Osteocyte (in vitro differentiated cells): ENCODE measurements around the gene CNP. TPM values are rescaled to one million over a fixed set of nuclear protein-coding genes. Genes with fewer than 3 reads are reported as not detected.
A peak's percentile ranks its signal among the peaks of the same experiment; 100 is the strongest.
"Not testable (repeated sequence)": the region's sequence is repeated elsewhere in the genome, so short reads cannot be mapped to it uniquely, and the experiment has no call there.

Source experiments
- DNase-seq: peaks from one replicate; pipeline ENCODE4 v3.0.0; 2021; ENCODE audit warnings: mixed read lengths; ENCODE audit not compliant: unreplicated experiment; ENCODE audit errors: extremely low spot score
- H3K27ac Mint-ChIP-seq: one replicate; pipeline ENCODE4 v1.8.0; 2021; ENCODE audit warnings: mild to moderate bottlenecking, mixed read lengths; ENCODE audit not compliant: unreplicated experiment
- H3K27me3 Mint-ChIP-seq: one replicate; pipeline ENCODE4 v1.8.0; 2021; ENCODE audit warnings: mixed read lengths; ENCODE audit not compliant: unreplicated experiment
- H3K36me3 Mint-ChIP-seq: one replicate; pipeline ENCODE4 v1.8.0; 2021; ENCODE audit warnings: mixed read lengths; ENCODE audit not compliant: unreplicated experiment
- H3K4me1 Mint-ChIP-seq: one replicate; pipeline ENCODE4 v1.8.0; 2021; ENCODE audit warnings: mixed read lengths; ENCODE audit not compliant: unreplicated experiment
- H3K4me3 Mint-ChIP-seq: one replicate; pipeline ENCODE4 v1.8.0; 2021; ENCODE audit warnings: mild to moderate bottlenecking, moderate library complexity, mixed read lengths; ENCODE audit not compliant: unreplicated experiment
- H3K9me3 Mint-ChIP-seq: one replicate; pipeline ENCODE4 v1.8.0; 2021; ENCODE audit warnings: mixed read lengths; ENCODE audit not compliant: unreplicated experiment
- CTCF ChIP-seq: fragments of 200-600 bp; sonication (generic); IDR thresholded peaks from 2 replicates; pipeline ENCODE4 v1.5.0; 2021; ENCODE audit warnings: antibody characterized with exemption, mild to moderate bottlenecking, moderate library complexity
- total RNA-seq: library from RNA; stranded (reverse); gene quantifications from 2 replicates; pipeline ENCODE4 v1.2.1, GENCODE V29; 2021

Gene CNP
- total RNA-seq, 1 donor from 2014 or later, result 108 TPM

- H3K4me1 Mint-ChIP-seq, result peaks cover 13% of the 10 kb centered on the region
- no peaks in the 10 kb centered on the region for H3K36me3 Mint-ChIP-seq
- no peaks in the 10 kb centered on the region for H3K27me3 Mint-ChIP-seq
- H3K4me3 Mint-ChIP-seq, result peak within 1 kb of the TSS; percentile 90
- H3K27ac Mint-ChIP-seq, result peak within 1 kb of the TSS; percentile 97
- H3K9me3 Mint-ChIP-seq, result no peaks in the 10 kb centered on the region
- peak; percentile 52 for TF ChIP-seq CTCF
- peak; percentile 99 for DNase-seq
These were observed 36.4 kb upstream of the CNP start, which contains the start of gene ODAD4 for GRCh38 chr17:41930009-41930832. ODAD4 (plus strand) TSS chr17:41930617; CDS start chr17:41930724, 107 bp downstream.

- not testable (repeated sequence) for H3K36me3 Mint-ChIP-seq, H3K27me3 Mint-ChIP-seq, H3K9me3 Mint-ChIP-seq, DNase-seq
- peak overlapping the region; percentile 90 for H3K4me3 Mint-ChIP-seq
- H3K27ac Mint-ChIP-seq, result peak overlapping the region; percentile 97
- peaks cover 13% of the 10 kb centered on the region for H3K4me1 Mint-ChIP-seq
These were observed 35.8 kb upstream of the CNP start for GRCh38 chr17:41930833-41931156.

GRCh38 chr17:41931715-41932114 lies 34.9 kb upstream of the CNP start:
- H3K4me1 Mint-ChIP-seq, result peaks cover 13% of the 10 kb centered on the region
- DNase-seq, H3K4me3 Mint-ChIP-seq, H3K36me3 Mint-ChIP-seq, H3K27me3 Mint-ChIP-seq, H3K27ac Mint-ChIP-seq, H3K9me3 Mint-ChIP-seq: not testable (repeated sequence)

- peaks cover 13% of the 10 kb centered on the region for H3K4me1 Mint-ChIP-seq
- H3K4me3 Mint-ChIP-seq, result no peak overlapping the region
- H3K27me3 Mint-ChIP-seq, result no peaks in the 10 kb centered on the region
- H3K9me3 Mint-ChIP-seq, result no peaks in the 10 kb centered on the region
- H3K27ac Mint-ChIP-seq, result no peak overlapping the region
- no peaks in the 10 kb centered on the region for H3K36me3 Mint-ChIP-seq
- no peak for TF ChIP-seq CTCF
- no peak for DNase-seq
These were observed 33.7 kb upstream of the CNP start for GRCh38 chr17:41932816-41933389.

GRCh38 chr17:41935641-41936040 lies 31.0 kb upstream of the CNP start:
- no peaks in the 10 kb centered on the region for H3K9me3 Mint-ChIP-seq
- no peak for DNase-seq
- no peak overlapping the region for H3K4me3 Mint-ChIP-seq
- H3K4me1 Mint-ChIP-seq, result peaks cover under 1% of the 10 kb centered on the region
- H3K27ac Mint-ChIP-seq, result no peak overlapping the region
- H3K36me3 Mint-ChIP-seq, result no peaks in the 10 kb centered on the region
- no peak for TF ChIP-seq CTCF
- H3K27me3 Mint-ChIP-seq, result no peaks in the 10 kb centered on the region
